ENCODE measurements around the gene PACS2. TPM values are rescaled to one million over a fixed set of nuclear protein-coding genes. Genes with fewer than 3 reads are reported as not detected.

The PACS2 gene
- polyA plus RNA-seq, 4 donors: 35.4 to 45.8 (median 44.9) TPM

- no peak for DNase-seq
- FAIRE-seq: no peak
- peaks cover 0 to 11% of the 10 kb centered on the region in 2 donors for H3K9me3 ChIP-seq (ENCODE audit: control insufficient read depth in 2 of 2, insufficient read depth in 1 of 2, low read depth in 1 of 2, low read length in 1 of 2)
- peaks cover 0 to 28% (median 0%) of the 10 kb centered on the region in 3 donors for H3K36me3 ChIP-seq (ENCODE audit: control insufficient read depth in 3 of 3, insufficient read depth in 2 of 3, low read depth in 1 of 3, low read length in 3 of 3)
- H3K4me3 ChIP-seq (ENCODE audit: low read depth in 1 of 3, low read length in 3 of 3): no peak overlapping the region
- H3K4me1 ChIP-seq (ENCODE audit: control insufficient read depth in 3 of 3, insufficient read depth in 2 of 3, low read depth in 1 of 3, low read length in 2 of 3): no peaks in the 10 kb centered on the region
- 76 to 87% (median 78%) methylated on average over 11 to 13 of the region's 13 CpGs for WGBS, 3 donors
- H3K27ac ChIP-seq (ENCODE audit: low read depth in 1 of 3, low read length in 2 of 3): no peak overlapping the region
- no peaks in the 10 kb centered on the region for H3K27me3 ChIP-seq (ENCODE audit: control insufficient read depth in 3 of 3, insufficient read depth in 3 of 3, low read length in 3 of 3)
Observed at GRCh38 chr14:105346200-105346533, 31.6 kb downstream of the PACS2 start.

GRCh38 chr14:105346876-105347586, 32.5 kb downstream of the PACS2 start:
- DNase-seq (no peak), FAIRE-seq (no peak)
- Histone ChIP-seq H3K27me3 (ENCODE audit: control insufficient read depth in 3 of 3, insufficient read depth in 3 of 3, low read length in 3 of 3) (no peaks in the 10 kb centered on the region), H3K4me1 (ENCODE audit: control insufficient read depth in 3 of 3, insufficient read depth in 2 of 3, low read depth in 1 of 3, low read length in 2 of 3) (peaks cover 0 to 2% (median 0%) of the 10 kb centered on the region in 3 donors), H3K9me3 (ENCODE audit: control insufficient read depth in 2 of 2, insufficient read depth in 1 of 2, low read depth in 1 of 2, low read length in 1 of 2) (peaks cover 0 to 11% of the 10 kb centered on the region in 2 donors), H3K27ac (ENCODE audit: low read depth in 1 of 3, low read length in 2 of 3) (no peak overlapping the region), H3K36me3 (ENCODE audit: control insufficient read depth in 3 of 3, insufficient read depth in 2 of 3, low read depth in 1 of 3, low read length in 3 of 3) (peaks cover 0 to 30% (median 0%) of the 10 kb centered on the region in 3 donors), H3K4me3 (ENCODE audit: low read depth in 1 of 3, low read length in 3 of 3) (no peak overlapping the region)
- 86 to 92% (median 91%) methylated on average over 16 to 18 of the region's 18 CpGs for WGBS, 3 donors

GRCh38 chr14:105347587-105347968, 33.0 kb downstream of the PACS2 start:
- DNase-seq (no peak), FAIRE-seq (no peak)
- Histone ChIP-seq H3K9me3 (ENCODE audit: control insufficient read depth in 2 of 2, insufficient read depth in 1 of 2, low read depth in 1 of 2, low read length in 1 of 2) (peaks cover 0 to 11% of the 10 kb centered on the region in 2 donors), H3K36me3 (ENCODE audit: control insufficient read depth in 3 of 3, insufficient read depth in 2 of 3, low read depth in 1 of 3, low read length in 3 of 3) (peaks cover 0 to 32% (median 0%) of the 10 kb centered on the region in 3 donors), H3K27me3 (ENCODE audit: control insufficient read depth in 3 of 3, insufficient read depth in 3 of 3, low read length in 3 of 3) (no peaks in the 10 kb centered on the region), H3K27ac (ENCODE audit: low read depth in 1 of 3, low read length in 2 of 3) (no peak overlapping the region), H3K4me3 (ENCODE audit: low read depth in 1 of 3, low read length in 3 of 3) (no peak overlapping the region), H3K4me1 (ENCODE audit: control insufficient read depth in 3 of 3, insufficient read depth in 2 of 3, low read depth in 1 of 3, low read length in 2 of 3) (peaks cover 0 to 3% (median 0%) of the 10 kb centered on the region in 3 donors)
- 80 to 92% (median 92%) methylated on average over 8 of the region's 8 CpGs for WGBS, 3 donors

GRCh38 chr14:105348169-105348944, 33.8 kb downstream of the PACS2 start:
- no peak for FAIRE-seq
- no peaks in the 10 kb centered on the region for H3K27me3 ChIP-seq (ENCODE audit: control insufficient read depth in 3 of 3, insufficient read depth in 3 of 3, low read length in 3 of 3)
- H3K4me3 ChIP-seq (ENCODE audit: low read depth in 1 of 3, low read length in 3 of 3): no peak overlapping the region
- peaks cover 0 to 11% of the 10 kb centered on the region in 2 donors for H3K9me3 ChIP-seq (ENCODE audit: control insufficient read depth in 2 of 2, insufficient read depth in 1 of 2, low read depth in 1 of 2, low read length in 1 of 2)
- WGBS, 3 donors: 78 to 84% (median 82%) methylated on average over 26 of the region's 26 CpGs
- H3K36me3 ChIP-seq (ENCODE audit: control insufficient read depth in 3 of 3, insufficient read depth in 2 of 3, low read depth in 1 of 3, low read length in 3 of 3): peaks cover 0 to 34% (median 0%) of the 10 kb centered on the region in 3 donors
- no peak for DNase-seq
- no peak overlapping the region for H3K27ac ChIP-seq (ENCODE audit: low read depth in 1 of 3, low read length in 2 of 3)
- H3K4me1 ChIP-seq (ENCODE audit: control insufficient read depth in 3 of 3, insufficient read depth in 2 of 3, low read depth in 1 of 3, low read length in 2 of 3): peaks cover 0 to 3% (median 0%) of the 10 kb centered on the region in 3 donors

- H3K36me3 ChIP-seq (ENCODE audit: control insufficient read depth in 3 of 3, insufficient read depth in 2 of 3, low read depth in 1 of 3, low read length in 3 of 3): peaks cover 0 to 38% (median 0%) of the 10 kb centered on the region in 3 donors
- peaks cover 0 to 8% of the 10 kb centered on the region in 2 donors for H3K9me3 ChIP-seq (ENCODE audit: control insufficient read depth in 2 of 2, insufficient read depth in 1 of 2, low read depth in 1 of 2, low read length in 1 of 2)
- DNase-seq: no peak
- no peak overlapping the region for H3K4me3 ChIP-seq (ENCODE audit: low read depth in 1 of 3, low read length in 3 of 3)
- no peak for FAIRE-seq
- 90 to 93% (median 91%) methylated on average over 17 to 19 of the region's 19 CpGs for WGBS, 3 donors
- peaks cover 0 to 3% (median 0%) of the 10 kb centered on the region in 3 donors for H3K4me1 ChIP-seq (ENCODE audit: control insufficient read depth in 3 of 3, insufficient read depth in 2 of 3, low read depth in 1 of 3, low read length in 2 of 3)
- H3K27me3 ChIP-seq (ENCODE audit: control insufficient read depth in 3 of 3, insufficient read depth in 3 of 3, low read length in 3 of 3): no peaks in the 10 kb centered on the region
- no peak overlapping the region for H3K27ac ChIP-seq (ENCODE audit: low read depth in 1 of 3, low read length in 2 of 3)
Observed at GRCh38 chr14:105348945-105349699, 34.6 kb downstream of the PACS2 start.

GRCh38 chr14:105349992-105350391, 35.4 kb downstream of the PACS2 start:
- Histone ChIP-seq H3K36me3 (ENCODE audit: control insufficient read depth in 3 of 3, insufficient read depth in 2 of 3, low read depth in 1 of 3, low read length in 3 of 3) (peaks cover 0 to 47% (median 0%) of the 10 kb centered on the region in 3 donors), H3K27ac (ENCODE audit: low read depth in 1 of 3, low read length in 2 of 3) (no peak overlapping the region), H3K4me1 (ENCODE audit: control insufficient read depth in 3 of 3, insufficient read depth in 2 of 3, low read depth in 1 of 3, low read length in 2 of 3) (peaks cover 0 to 3% (median 0%) of the 10 kb centered on the region in 3 donors), H3K9me3 (ENCODE audit: control insufficient read depth in 2 of 2, insufficient read depth in 1 of 2, low read depth in 1 of 2, low read length in 1 of 2) (peaks cover 0 to 5% of the 10 kb centered on the region in 2 donors), H3K27me3 (ENCODE audit: control insufficient read depth in 3 of 3, insufficient read depth in 3 of 3, low read length in 3 of 3) (no peaks in the 10 kb centered on the region), H3K4me3 (ENCODE audit: low read depth in 1 of 3, low read length in 3 of 3) (no peak overlapping the region)
- FAIRE-seq (no peak), DNase-seq (no peak)
- 82 to 87% (median 87%) methylated on average over 11 of the region's 11 CpGs for WGBS, 3 donors

GRCh38 chr14:105350450-105351244, 36.1 kb downstream of the PACS2 start:
- Histone ChIP-seq H3K27ac (ENCODE audit: low read depth in 1 of 3, low read length in 2 of 3) (no peak overlapping the region), H3K27me3 (ENCODE audit: control insufficient read depth in 3 of 3, insufficient read depth in 3 of 3, low read length in 3 of 3) (no peaks in the 10 kb centered on the region), H3K36me3 (ENCODE audit: control insufficient read depth in 3 of 3, insufficient read depth in 2 of 3, low read depth in 1 of 3, low read length in 3 of 3) (peaks cover 0 to 53% (median 0%) of the 10 kb centered on the region in 3 donors), H3K9me3 (ENCODE audit: control insufficient read depth in 2 of 2, insufficient read depth in 1 of 2, low read depth in 1 of 2, low read length in 1 of 2) (no peaks in the 10 kb centered on the region), H3K4me1 (ENCODE audit: control insufficient read depth in 3 of 3, insufficient read depth in 2 of 3, low read depth in 1 of 3, low read length in 2 of 3) (peaks cover 0 to 3% (median 0%) of the 10 kb centered on the region in 3 donors), H3K4me3 (ENCODE audit: low read depth in 1 of 3, low read length in 3 of 3) (no peak overlapping the region)
- no peak for FAIRE-seq
- no peak for DNase-seq
- 92 to 95% (median 94%) methylated on average over 31 to 37 of the region's 37 CpGs for WGBS, 3 donors

Data from small intestine (tissue), 7 donors.